Panc1 (cell line): ENCODE results near the gene TSPAN31. TPM values are rescaled to one million over a fixed set of nuclear protein-coding genes. Genes with fewer than 3 reads are reported as not detected.

Source experiments
- ATAC-seq: fragments of 200-7000 bp; cut with Tn5 transposase; 2 replicates; pipeline ENCODE4 v1.9.1; 2020; ENCODE audit warnings: mild to moderate bottlenecking, moderate library complexity
- BruUV-seq: library from RNA; stranded (reverse); fragments of 400-500 nt; replicated peaks from 2 replicates; lab custom pipeline; 2021; lab: Mats Ljungman, UMichigan
- CTCF ChIA-PET: fragments of 300-600 bp; sonication (Branson Sonifier 250); formaldehyde crosslinking; loops from one replicate; lab custom pipeline; 2022; ENCODE audit warnings: antibody characterized with exemption; lab: Charles Lee
- POLR2A ChIA-PET: fragments of 300-600 bp; sonication (Branson Sonifier 250); formaldehyde crosslinking; loops from one replicate; lab custom pipeline; 2022; ENCODE audit warnings: antibody characterized with exemption; lab: Charles Lee
- DNase-seq: peaks from one replicate; pipeline ENCODE4 v3.0.0-alpha.2; 2010; ENCODE audit warnings: low read depth, low spot score
- H3K27ac ChIP-seq: 2 replicates; pipeline ENCODE4 v1.5.1; 2011; ENCODE audit warnings: mild to moderate bottlenecking, low read length, inconsistent platforms
- H3K27me3 ChIP-seq: fragments of 200-500 bp; sonication (Bioruptor generic); 2 replicates; pipeline ENCODE4 v1.6.0; 2014; ENCODE audit warnings: low read length, inconsistent platforms; ENCODE audit not compliant: control insufficient read depth, insufficient read depth
- H3K36me3 ChIP-seq: fragments of 200-500 bp; sonication (Bioruptor generic); 2 replicates; pipeline ENCODE4 v1.5.1; 2014; ENCODE audit warnings: inconsistent platforms, mild to moderate bottlenecking, low read length, moderate library complexity; ENCODE audit not compliant: control insufficient read depth, insufficient read depth
- H3K4me1 ChIP-seq: 2 replicates; pipeline ENCODE4 v1.5.1; 2011; ENCODE audit warnings: inconsistent platforms, mild to moderate bottlenecking, low read length, moderate library complexity; ENCODE audit not compliant: control insufficient read depth, insufficient read depth
- H3K4me3 ChIP-seq, 2 experiments: 2 replicates each; pipeline ENCODE4 v1.5.1; 2011 to 2012; ENCODE audit warnings: low read depth in 2 of 2, low read length in 2 of 2, mild to moderate bottlenecking in 2 of 2, inconsistent platforms in 1 of 2, moderate library complexity in 1 of 2
- H3K9me3 ChIP-seq: fragments of 200-500 bp; sonication (Bioruptor generic); 2 replicates; pipeline ENCODE4 v1.5.1; 2014; ENCODE audit warnings: low read depth, mild to moderate bottlenecking, inconsistent platforms, low read length, moderate library complexity; ENCODE audit not compliant: control insufficient read depth, insufficient read depth
- CTCF ChIP-seq: fragments of 450-650 bp; IDR thresholded peaks from 2 replicates; pipeline ENCODE4 v1.5.1; 2017; ENCODE audit warnings: mild to moderate bottlenecking
- POLR2AphosphoS5 ChIP-seq: IDR thresholded peaks from 2 replicates; pipeline ENCODE4 v1.6.1; 2012; ENCODE audit warnings: mild to moderate bottlenecking, low read depth, low read length, moderate library complexity
- SIN3A ChIP-seq: IDR thresholded peaks from 2 replicates; pipeline ENCODE4 v1.6.1; 2012; ENCODE audit warnings: low read depth, mild to moderate bottlenecking, low read length, moderate library complexity, borderline replicate concordance; ENCODE audit not compliant: insufficient read depth
- TCF7L2 ChIP-seq: IDR thresholded peaks from 2 replicates; pipeline ENCODE4 v1.6.1; 2011; ENCODE audit warnings: mild to moderate bottlenecking, low read depth, low read length, inconsistent platforms
- in situ Hi-C: cut with HindIII; loops from 2 replicates; pipeline ENCODE4 v1.10.0; 2016; ENCODE audit warnings: low sequenced_read_pairs, low pct_unique_long_range_greater_than_20kb
- intact Hi-C: fragments of 100-400 bp; cut with micrococcal nuclease; formaldehyde crosslinking; loops from one replicate; pipeline ENCODE4 v1.10.0; 2022; ENCODE audit not compliant: unreplicated experiment
- total RNA-seq: library from RNA; stranded (reverse); gene quantifications from one replicate; pipeline ENCODE4 v1.2.1, GENCODE V29; 2021; ENCODE audit not compliant: unreplicated experiment
- TF ChIP-seq, protein P1 (sequence below), 2 experiments: IDR thresholded peaks; 2 replicates each; pipeline ENCODE4 v1.6.1; 2011 to 2012; ENCODE audit warnings: low read depth in 2 of 2, control low read depth in 1 of 2, low read length in 1 of 2, mild to moderate bottlenecking in 1 of 2, moderate library complexity in 1 of 2; ENCODE audit not compliant: insufficient read depth in 1 of 2

The TSPAN31 gene
- total RNA-seq, 1 experiment from 2014 or later = 17.5 TPM

DNA sequence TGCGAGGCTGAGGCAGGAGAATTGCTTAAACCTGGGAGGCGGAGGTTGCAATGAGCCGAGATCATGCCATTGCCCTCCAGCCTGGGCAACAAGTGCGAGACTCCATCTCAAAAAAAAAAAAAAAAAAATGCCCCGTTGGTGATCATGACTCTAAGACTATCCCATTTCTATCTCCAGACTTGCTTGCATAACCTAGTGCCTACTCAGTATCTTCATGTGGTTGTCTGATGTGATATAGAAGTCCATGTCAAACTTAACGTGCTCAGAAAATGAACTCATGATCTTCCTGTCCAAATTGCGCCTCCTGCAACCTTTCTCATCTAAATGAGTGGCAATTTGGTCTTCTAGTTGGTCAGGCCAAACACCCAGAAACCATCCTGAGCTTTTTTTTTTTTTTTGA lies 33.1 kb downstream of the TSPAN31 start:
- POLR2A ChIA-PET = interaction anchor here (0.6 kb wide), 1 partner anchor 126 kb away, joined by 3 read pairs; no protein-coding TSS in a partner anchor
- CTCF ChIA-PET = interaction anchor here (0.7 kb wide), 1 partner anchor 18 kb away, joined by 6 read pairs; no protein-coding TSS in a partner anchor
- DNase-seq = no peak

DNA sequence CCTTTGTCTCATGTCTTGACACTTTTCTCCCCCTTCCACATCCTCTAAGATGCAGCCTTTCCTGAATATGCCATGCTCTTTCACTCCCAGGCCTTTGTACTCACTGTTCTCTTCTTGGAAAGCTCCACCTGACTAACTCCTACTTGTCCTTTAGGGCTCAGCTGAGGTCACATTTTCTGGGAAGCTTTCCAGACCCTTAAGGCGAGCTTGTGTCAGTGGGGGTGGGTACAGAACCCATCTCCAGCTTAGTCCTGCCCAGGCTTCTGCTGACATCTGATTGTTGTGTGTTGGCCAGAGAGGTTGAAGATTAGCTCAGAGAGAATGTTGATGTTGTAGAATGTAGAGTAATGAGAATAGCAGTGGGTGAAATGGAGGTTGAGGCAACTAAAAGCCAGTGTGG lies 34.9 kb downstream of the TSPAN31 start:
- no peak for TF ChIP-seq TCF7L2
- TF ChIP-seq, protein P1, sequence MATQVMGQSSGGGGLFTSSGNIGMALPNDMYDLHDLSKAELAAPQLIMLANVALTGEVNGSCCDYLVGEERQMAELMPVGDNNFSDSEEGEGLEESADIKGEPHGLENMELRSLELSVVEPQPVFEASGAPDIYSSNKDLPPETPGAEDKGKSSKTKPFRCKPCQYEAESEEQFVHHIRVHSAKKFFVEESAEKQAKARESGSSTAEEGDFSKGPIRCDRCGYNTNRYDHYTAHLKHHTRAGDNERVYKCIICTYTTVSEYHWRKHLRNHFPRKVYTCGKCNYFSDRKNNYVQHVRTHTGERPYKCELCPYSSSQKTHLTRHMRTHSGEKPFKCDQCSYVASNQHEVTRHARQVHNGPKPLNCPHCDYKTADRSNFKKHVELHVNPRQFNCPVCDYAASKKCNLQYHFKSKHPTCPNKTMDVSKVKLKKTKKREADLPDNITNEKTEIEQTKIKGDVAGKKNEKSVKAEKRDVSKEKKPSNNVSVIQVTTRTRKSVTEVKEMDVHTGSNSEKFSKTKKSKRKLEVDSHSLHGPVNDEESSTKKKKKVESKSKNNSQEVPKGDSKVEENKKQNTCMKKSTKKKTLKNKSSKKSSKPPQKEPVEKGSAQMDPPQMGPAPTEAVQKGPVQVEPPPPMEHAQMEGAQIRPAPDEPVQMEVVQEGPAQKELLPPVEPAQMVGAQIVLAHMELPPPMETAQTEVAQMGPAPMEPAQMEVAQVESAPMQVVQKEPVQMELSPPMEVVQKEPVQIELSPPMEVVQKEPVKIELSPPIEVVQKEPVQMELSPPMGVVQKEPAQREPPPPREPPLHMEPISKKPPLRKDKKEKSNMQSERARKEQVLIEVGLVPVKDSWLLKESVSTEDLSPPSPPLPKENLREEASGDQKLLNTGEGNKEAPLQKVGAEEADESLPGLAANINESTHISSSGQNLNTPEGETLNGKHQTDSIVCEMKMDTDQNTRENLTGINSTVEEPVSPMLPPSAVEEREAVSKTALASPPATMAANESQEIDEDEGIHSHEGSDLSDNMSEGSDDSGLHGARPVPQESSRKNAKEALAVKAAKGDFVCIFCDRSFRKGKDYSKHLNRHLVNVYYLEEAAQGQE (IDR thresholded peaks at IDR 0.05; ENCODE audit: insufficient read depth in 1 of 2, low read depth in 2 of 2, low read length in 1 of 2) = no peak
- TF ChIP-seq POLR2AphosphoS5 = no peak
- no peak for TF ChIP-seq CTCF
- no peak for TF ChIP-seq SIN3A
- intact Hi-C loops = no loop called here
- no peaks in the 10 kb centered on the region for H3K9me3 ChIP-seq
- no TSS peak for BruUV-seq
- ChIA-PET POLR2A (no interaction called here), CTCF (no interaction called here)
- no peak for DNase-seq
- H3K27ac ChIP-seq = no peak overlapping the region
- in situ Hi-C loops = no loop called here
- no peaks in the 10 kb centered on the region; the same call in 1 of the 2 replicates for H3K36me3 ChIP-seq
- no peak for ATAC-seq
- no peaks in the 10 kb centered on the region for H3K27me3 ChIP-seq
- H3K4me1 ChIP-seq = peaks cover 4% of the 10 kb centered on the region
- no peak overlapping the region for H3K4me3 ChIP-seq

More for the DNA sequence above, 33.1 kb downstream of the TSPAN31 start:
- H3K4me1 ChIP-seq = peaks cover 4% of the 10 kb centered on the region; the same call in 1 of the 2 replicates
- peaks cover under 1% of the 10 kb centered on the region; the same call in 1 of the 2 replicates for H3K36me3 ChIP-seq
- H3K27me3 ChIP-seq = no peaks in the 10 kb centered on the region
- in situ Hi-C loops = no loop called here
- no peak for TF ChIP-seq CTCF
- no peak for TF ChIP-seq SIN3A
- no peak for TF ChIP-seq TCF7L2
- TF ChIP-seq, protein P1 (IDR thresholded peaks at IDR 0.05; ENCODE audit: insufficient read depth in 1 of 2, low read depth in 2 of 2, low read length in 1 of 2) = no peak
- TF ChIP-seq POLR2AphosphoS5 = no peak
- ATAC-seq = no peak
- H3K4me3 ChIP-seq = no peak overlapping the region
- H3K9me3 ChIP-seq = no peaks in the 10 kb centered on the region
- BruUV-seq = no TSS peak
- intact Hi-C loops = no loop called here
- H3K27ac ChIP-seq = no peak overlapping the region
